Measurements from ENCODE around the gene NELL2. TPM values are rescaled to one million over a fixed set of nuclear protein-coding genes. Genes with fewer than 3 reads are reported as not detected.

The NELL2 gene
- polyA plus RNA-seq, 1 donor from 2014 or later, result 5.2 TPM

DNA sequence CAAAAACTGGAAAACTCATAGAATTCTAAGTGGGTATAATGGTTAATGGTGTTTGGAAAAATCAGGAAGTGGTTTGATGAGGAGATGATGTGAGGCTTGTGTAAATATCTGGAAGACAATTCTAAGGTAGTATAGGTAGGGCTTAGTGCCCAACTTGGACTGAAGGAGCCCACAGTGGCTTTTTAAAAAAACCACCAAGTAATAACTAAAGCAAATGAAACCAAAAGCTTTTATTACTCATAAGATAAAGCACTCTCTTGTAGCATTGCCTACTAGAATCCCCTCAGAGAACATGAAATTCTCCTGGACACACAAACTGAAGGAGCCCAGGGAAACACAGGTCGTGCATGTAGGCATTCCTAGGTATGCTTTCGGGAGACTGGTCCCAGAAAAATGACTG is 324.5 kb downstream of the NELL2 start:
- H3K4me1 Mint-ChIP-seq, result no peaks in the 10 kb centered on the region
- no peak overlapping the region for H3K27ac Mint-ChIP-seq
- no peaks in the 10 kb centered on the region for H3K36me3 Mint-ChIP-seq
- H3K9me3 Mint-ChIP-seq, result no peaks in the 10 kb centered on the region
- H3K27me3 Mint-ChIP-seq, result peaks cover 6% of the 10 kb centered on the region
- no peak overlapping the region for H3K4me3 Mint-ChIP-seq

DNA sequence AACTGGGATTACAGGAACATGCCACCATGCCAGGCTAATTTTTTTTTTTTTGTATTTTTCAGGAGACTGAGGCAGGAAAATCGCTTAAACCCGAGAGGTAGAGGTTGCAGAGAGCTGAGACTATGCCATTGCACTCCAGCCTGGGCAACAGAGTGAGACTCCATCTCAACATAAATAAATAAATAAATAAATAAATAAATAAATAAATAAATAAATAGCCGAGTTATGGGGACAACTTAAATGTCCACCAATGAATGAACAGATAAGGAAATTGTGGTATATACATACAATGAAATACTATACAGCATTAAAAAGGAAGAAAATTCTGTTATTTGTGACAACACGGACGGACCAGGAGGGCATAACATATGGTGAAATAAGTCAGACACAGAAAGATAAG is 325.7 kb downstream of the NELL2 start:
- H3K27me3 Mint-ChIP-seq, result peaks cover 3% of the 10 kb centered on the region
- H3K9me3 Mint-ChIP-seq, result no peaks in the 10 kb centered on the region
- no peak overlapping the region for H3K27ac Mint-ChIP-seq
- no peaks in the 10 kb centered on the region for H3K4me1 Mint-ChIP-seq
- no peak overlapping the region for H3K4me3 Mint-ChIP-seq
- H3K36me3 Mint-ChIP-seq, result no peaks in the 10 kb centered on the region

- Mint-ChIP-seq H3K27me3 (peaks cover 7% of the 10 kb centered on the region), H3K36me3 (no peaks in the 10 kb centered on the region), H3K4me1 (no peaks in the 10 kb centered on the region), H3K4me3 (no peak overlapping the region), H3K27ac (no peak overlapping the region), H3K9me3 (no peaks in the 10 kb centered on the region)
Measured at GRCh38 chr12:44546060-44546459, 330.1 kb downstream of the NELL2 start.

GRCh38 chr12:44544018-44544417 is 332.1 kb downstream of the NELL2 start:
- H3K27me3 Mint-ChIP-seq, result peaks cover 5% of the 10 kb centered on the region
- no peaks in the 10 kb centered on the region for H3K36me3 Mint-ChIP-seq
- H3K9me3 Mint-ChIP-seq, result peaks cover 0 to 2% (median 0%) of the 10 kb centered on the region in 3 donors
- H3K4me1 Mint-ChIP-seq, result no peaks in the 10 kb centered on the region
- H3K27ac Mint-ChIP-seq, result no peak overlapping the region
- H3K4me3 Mint-ChIP-seq, result no peak overlapping the region

DNA sequence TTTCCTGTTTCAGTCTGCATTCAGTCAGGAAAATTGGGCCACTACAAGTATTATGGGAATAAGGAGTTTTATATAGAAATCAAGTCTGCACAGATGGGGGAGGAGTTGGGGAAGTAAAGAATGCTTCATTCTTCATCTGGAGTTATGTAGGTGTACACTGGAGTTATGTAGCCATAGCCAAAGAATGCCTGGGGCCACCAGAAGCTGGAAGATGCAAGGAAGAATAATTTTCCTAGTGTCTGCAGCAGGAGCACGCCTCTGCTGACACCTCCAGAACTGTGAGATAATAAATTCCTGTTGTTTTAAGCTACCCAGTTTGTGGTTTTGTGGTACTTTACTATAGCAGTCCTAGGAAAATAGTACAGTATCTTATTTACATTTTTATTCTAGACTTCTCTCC is 333.4 kb downstream of the NELL2 start:
- H3K4me3 Mint-ChIP-seq, result no peak overlapping the region
- peak overlapping the region in 1 of 3 donors; percentile 54 for H3K27ac Mint-ChIP-seq
- H3K27me3 Mint-ChIP-seq, result peaks cover 5% of the 10 kb centered on the region
- H3K4me1 Mint-ChIP-seq, result no peaks in the 10 kb centered on the region
- no peaks in the 10 kb centered on the region for H3K36me3 Mint-ChIP-seq
- H3K9me3 Mint-ChIP-seq, result peaks cover 0 to 2% (median 0%) of the 10 kb centered on the region in 3 donors

- H3K4me3 Mint-ChIP-seq, result no peak overlapping the region
- peaks cover 0 to 2% (median 0%) of the 10 kb centered on the region in 3 donors for H3K9me3 Mint-ChIP-seq
- no peaks in the 10 kb centered on the region for H3K27me3 Mint-ChIP-seq
- H3K4me1 Mint-ChIP-seq, result no peaks in the 10 kb centered on the region
- H3K27ac Mint-ChIP-seq, result no peak overlapping the region
- no peaks in the 10 kb centered on the region for H3K36me3 Mint-ChIP-seq
Measured at GRCh38 chr12:44537354-44537753, 338.8 kb downstream of the NELL2 start.

DNA sequence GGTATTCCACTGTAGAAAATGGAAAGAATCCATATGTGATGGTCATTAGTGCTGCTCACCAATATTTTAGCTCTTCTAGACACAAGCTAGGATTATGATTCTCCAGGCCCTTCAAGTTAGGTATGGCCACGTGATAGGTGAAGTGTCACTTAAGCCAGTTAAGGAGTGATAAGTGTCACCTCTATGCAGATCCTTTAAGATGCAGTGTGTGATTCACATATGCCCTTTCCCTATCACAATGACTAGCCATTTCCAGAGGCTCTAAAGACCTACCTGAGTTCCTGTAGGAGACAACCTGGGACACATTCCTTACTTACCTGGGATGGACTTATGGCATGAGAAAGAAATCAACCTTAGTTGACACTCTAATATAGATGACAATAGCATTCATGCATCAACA is 343.2 kb downstream of the NELL2 start:
- Mint-ChIP-seq H3K27me3 (no peaks in the 10 kb centered on the region), H3K4me3 (no peak overlapping the region), H3K9me3 (no peaks in the 10 kb centered on the region), H3K4me1 (no peaks in the 10 kb centered on the region), H3K36me3 (no peaks in the 10 kb centered on the region), H3K27ac (no peak overlapping the region)

DNA sequence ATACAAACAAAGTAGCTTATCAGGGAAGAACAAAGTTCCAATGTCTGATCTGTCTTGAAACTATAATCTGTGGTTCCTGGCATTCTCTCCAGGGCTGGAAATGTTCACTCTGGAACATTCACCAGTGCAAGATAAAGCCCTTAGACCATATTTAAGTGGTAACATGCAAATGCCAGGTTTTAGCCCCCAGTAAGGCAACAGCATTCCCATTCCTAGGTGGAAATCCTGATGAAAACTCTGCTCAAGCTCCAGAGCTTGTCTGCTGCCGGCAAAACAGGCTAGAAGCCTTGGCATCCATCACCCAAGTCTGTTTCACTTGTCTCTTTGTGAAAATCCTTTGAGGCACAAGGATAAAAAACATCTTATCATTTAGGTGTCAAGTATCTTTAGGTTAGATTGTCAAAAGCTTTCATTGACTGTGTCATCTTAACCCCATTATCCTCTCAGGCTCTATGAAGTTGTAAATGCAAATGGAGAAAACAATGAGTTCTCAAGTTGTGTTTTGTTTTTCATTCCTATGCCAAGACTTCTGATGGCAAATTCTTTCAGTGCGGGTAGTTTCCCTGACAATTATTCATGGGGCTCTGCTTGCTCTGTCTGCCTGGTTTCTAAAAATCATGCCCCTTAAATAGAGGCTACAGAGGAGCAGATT is 344.7 kb downstream of the NELL2 start:
- H3K4me1 Mint-ChIP-seq, result no peaks in the 10 kb centered on the region

DNA sequence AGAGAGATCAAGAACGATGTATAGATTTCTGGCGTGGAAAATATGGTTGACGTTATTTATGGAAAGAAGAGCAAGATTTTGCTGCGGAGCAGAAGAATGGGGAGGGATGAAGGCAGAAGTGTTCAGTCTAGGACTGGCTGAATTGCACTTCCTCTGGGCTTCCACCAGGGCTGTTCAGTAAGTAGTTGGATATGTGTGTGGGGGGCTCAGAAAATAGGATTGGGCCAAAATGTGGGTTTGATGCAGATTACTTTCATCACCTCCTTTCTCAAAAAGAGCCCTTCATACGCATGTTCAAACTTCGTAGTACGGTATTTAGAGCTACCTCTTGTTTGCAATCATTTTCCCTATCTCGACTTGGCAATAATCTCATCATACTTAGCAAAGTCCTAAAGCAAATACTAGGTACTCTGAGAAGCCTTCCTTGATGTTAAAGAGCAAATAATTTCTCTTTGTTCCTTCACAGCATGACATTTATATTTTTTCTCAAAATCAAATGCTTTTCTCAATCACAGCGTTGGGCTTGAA is 349.4 kb downstream of the NELL2 start:
- H3K36me3 Mint-ChIP-seq, result no peaks in the 10 kb centered on the region
- no peaks in the 10 kb centered on the region for H3K4me1 Mint-ChIP-seq
- H3K27me3 Mint-ChIP-seq, result no peaks in the 10 kb centered on the region
- no peaks in the 10 kb centered on the region for H3K9me3 Mint-ChIP-seq
- H3K27ac Mint-ChIP-seq, result no peak overlapping the region
- H3K4me3 Mint-ChIP-seq, result no peak overlapping the region

More for the DNA sequence above, 344.7 kb downstream of the NELL2 start:
- Mint-ChIP-seq H3K27ac (no peak overlapping the region), H3K9me3 (no peaks in the 10 kb centered on the region), H3K27me3 (no peaks in the 10 kb centered on the region), H3K36me3 (no peaks in the 10 kb centered on the region), H3K4me3 (no peak overlapping the region)

- Mint-ChIP-seq H3K27me3 (no peaks in the 10 kb centered on the region), H3K4me1 (no peaks in the 10 kb centered on the region), H3K27ac (no peak overlapping the region)
Measured at GRCh38 chr12:44525806-44526654, 350.1 kb downstream of the NELL2 start.

GRCh38 chr12:44523828-44524227 is 352.3 kb downstream of the NELL2 start:
- Mint-ChIP-seq H3K4me3 (no peak overlapping the region), H3K27ac (no peak overlapping the region), H3K36me3 (no peaks in the 10 kb centered on the region), H3K27me3 (no peaks in the 10 kb centered on the region), H3K4me1 (no peaks in the 10 kb centered on the region), H3K9me3 (no peaks in the 10 kb centered on the region)

More at GRCh38 chr12:44525806-44526654, 350.1 kb downstream of the NELL2 start:
- Mint-ChIP-seq H3K9me3 (no peaks in the 10 kb centered on the region), H3K4me3 (no peak overlapping the region), H3K36me3 (no peaks in the 10 kb centered on the region)

GRCh38 chr12:44521702-44522101 is 354.4 kb downstream of the NELL2 start:
- Mint-ChIP-seq H3K27ac (no peak overlapping the region), H3K36me3 (no peaks in the 10 kb centered on the region), H3K4me3 (no peak overlapping the region), H3K4me1 (no peaks in the 10 kb centered on the region), H3K9me3 (no peaks in the 10 kb centered on the region), H3K27me3 (no peaks in the 10 kb centered on the region)

DNA sequence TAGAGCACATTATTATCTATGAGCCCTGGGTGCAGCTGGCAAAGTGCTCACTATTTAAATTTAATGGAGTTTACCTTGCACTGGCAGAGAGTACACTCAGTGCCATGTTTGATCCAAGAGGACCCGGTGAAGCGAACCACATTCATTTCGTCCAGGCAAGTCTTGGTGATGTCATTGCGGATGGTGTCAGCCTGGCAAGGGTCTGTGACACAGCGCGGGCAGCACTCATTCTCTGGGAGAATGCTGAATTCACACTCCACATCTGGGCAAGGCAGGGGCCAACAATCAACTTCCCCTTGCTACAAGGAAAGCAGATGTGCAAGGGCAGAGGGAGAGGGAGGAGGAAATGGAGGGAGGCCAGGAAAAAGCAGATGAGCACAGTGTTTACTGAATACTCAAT is 356.2 kb downstream of the NELL2 start:
- no peak overlapping the region for H3K4me3 Mint-ChIP-seq
- peaks cover 0 to 1% (median 0%) of the 10 kb centered on the region in 3 donors for H3K9me3 Mint-ChIP-seq
- H3K27ac Mint-ChIP-seq, result no peak overlapping the region
- H3K4me1 Mint-ChIP-seq, result no peaks in the 10 kb centered on the region
- H3K27me3 Mint-ChIP-seq, result no peaks in the 10 kb centered on the region
- H3K36me3 Mint-ChIP-seq, result no peaks in the 10 kb centered on the region

DNA sequence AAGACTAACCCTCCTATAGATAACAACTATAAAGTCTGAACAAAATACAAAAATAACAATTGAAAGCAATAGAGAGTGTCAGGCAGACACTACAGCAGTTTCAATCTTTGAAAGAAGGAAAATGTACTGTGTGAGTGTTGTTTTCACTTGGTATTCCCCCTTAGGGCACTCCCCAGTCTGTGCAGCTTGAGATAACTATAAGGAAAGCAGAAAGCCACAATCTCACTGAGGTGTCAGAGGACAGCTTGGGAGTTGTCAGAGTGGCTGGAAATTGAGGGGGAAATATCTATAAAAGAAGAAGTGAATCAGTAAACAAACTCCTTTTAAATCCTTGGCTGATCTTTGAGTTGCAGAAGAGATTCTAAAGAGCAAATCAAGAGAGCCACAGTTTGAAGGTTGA is 364.8 kb downstream of the NELL2 start:
- Mint-ChIP-seq H3K4me1 (no peaks in the 10 kb centered on the region), H3K27me3 (no peaks in the 10 kb centered on the region), H3K27ac (no peak overlapping the region), H3K9me3 (peaks cover 0 to 1% (median 0%) of the 10 kb centered on the region in 3 donors), H3K36me3 (no peaks in the 10 kb centered on the region), H3K4me3 (no peak overlapping the region)

DNA sequence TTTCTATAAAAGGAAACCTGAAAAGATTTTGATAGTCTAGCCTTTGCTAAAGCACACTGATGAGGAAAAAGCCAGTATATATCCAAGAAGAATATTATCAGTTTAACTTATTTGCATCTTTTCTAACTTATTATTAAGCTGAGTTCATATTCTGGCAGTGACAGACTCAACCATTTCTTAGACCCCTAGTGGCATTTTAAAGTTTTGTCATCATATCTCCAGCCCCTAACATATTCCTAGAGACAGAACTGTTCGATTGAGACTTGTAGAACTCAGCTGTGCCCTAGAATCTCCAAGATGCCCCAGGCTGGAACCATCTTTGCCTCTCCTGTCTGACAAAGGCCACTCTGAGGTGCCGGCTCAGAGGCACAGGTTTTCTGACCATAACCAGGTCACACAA is 365.6 kb downstream of the NELL2 start:
- H3K27ac Mint-ChIP-seq, result no peak overlapping the region
- no peaks in the 10 kb centered on the region for H3K36me3 Mint-ChIP-seq
- no peaks in the 10 kb centered on the region for H3K27me3 Mint-ChIP-seq
- no peaks in the 10 kb centered on the region for H3K4me1 Mint-ChIP-seq
- H3K9me3 Mint-ChIP-seq, result no peaks in the 10 kb centered on the region
- H3K4me3 Mint-ChIP-seq, result no peak overlapping the region

DNA sequence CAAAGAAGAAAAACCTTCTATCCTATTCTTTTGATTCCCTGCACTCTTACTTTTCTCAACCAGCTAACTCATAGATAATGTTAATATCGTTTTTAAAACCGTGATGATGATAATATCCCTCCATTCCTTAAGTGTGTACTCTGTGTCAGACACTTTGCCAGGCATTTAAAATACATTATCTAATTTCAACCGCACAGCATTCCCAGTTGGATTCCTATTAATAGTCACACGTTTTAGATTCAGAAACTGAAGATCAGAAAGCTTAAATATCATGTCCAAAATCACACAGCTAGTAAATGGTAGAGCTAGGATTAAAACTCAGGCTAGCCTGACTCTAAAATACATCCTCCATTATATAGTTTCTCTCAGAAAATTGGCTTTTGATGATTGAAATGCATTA is 366.0 kb downstream of the NELL2 start:
- Mint-ChIP-seq H3K9me3 (no peaks in the 10 kb centered on the region), H3K4me3 (no peak overlapping the region), H3K36me3 (no peaks in the 10 kb centered on the region), H3K27me3 (no peaks in the 10 kb centered on the region), H3K4me1 (no peaks in the 10 kb centered on the region), H3K27ac (no peak overlapping the region)

Data from IgD-negative memory B cell (primary cell).